Endothelial cell of umbilical vein (primary cell): Measurements from ENCODE around the gene CTR9. TPM values are rescaled to one million over a fixed set of nuclear protein-coding genes. Genes with fewer than 3 reads are reported as not detected.
A peak's percentile ranks its signal among the peaks of the same experiment; 100 is the strongest.

Source experiments
- BruUV-seq: library from RNA; stranded (reverse); fragments of 400-500 nt; replicated peaks from 2 replicates; lab custom pipeline; 2021; lab: Mats Ljungman, UMichigan
- CTCF ChIA-PET: fragments of 300-600, 350-600 bp; sonication (Branson Sonifier 250); formaldehyde crosslinking; loops from one replicate; lab custom pipeline; 2021; ENCODE audit warnings: antibody characterized with exemption, inconsistent platforms; lab: Charles Lee
- POLR2A ChIA-PET: fragments of 300-600, 350-600 bp; sonication (Branson Sonifier 250); formaldehyde crosslinking; loops from one replicate; lab custom pipeline; 2021; ENCODE audit warnings: antibody characterized with exemption, inconsistent platforms; lab: Charles Lee
- DNase-seq: peaks from one replicate; pipeline ENCODE4 v3.0.0-alpha.2; 2011; ENCODE audit warnings: low read depth, low spot score
- FAIRE-seq: peaks from 2 replicates; lab custom pipeline; 2011; peaks lifted over from hg19 to GRCh38; lab: Jason Lieb, UNC
- H2AFZ ChIP-seq: 2 replicates; pipeline ENCODE4 v1.6.0; 2012; ENCODE audit warnings: low read depth, low read length, control low read depth, inconsistent platforms
- H3K27ac ChIP-seq: 2 replicates; pipeline ENCODE4 v1.5.1; 2011; ENCODE audit warnings: low read depth, mild to moderate bottlenecking, control low read depth, low read length, moderate library complexity; ENCODE audit not compliant: insufficient read depth
- H3K27me3 ChIP-seq, 2 experiments: 2 replicates each; pipeline versions ENCODE4 v1.6.0 to v1.6.1; 2011; ENCODE audit warnings: low read length in 2 of 2, mixed read lengths in 1 of 2; ENCODE audit not compliant: control insufficient read depth in 2 of 2, insufficient read depth in 2 of 2
- H3K36me3 ChIP-seq, 2 experiments: 2 replicates in 1 of 2; 3 replicates in 1 of 2; pipeline ENCODE4 v1.5.1; 2011; ENCODE audit warnings: low read length in 2 of 2, mild to moderate bottlenecking in 1 of 2, moderate library complexity in 1 of 2; ENCODE audit not compliant: control insufficient read depth in 2 of 2, insufficient read depth in 2 of 2; ENCODE audit errors: extremely low read depth in 1 of 2
- H3K4me1 ChIP-seq: 3 replicates; pipeline ENCODE4 v1.5.1; 2011; ENCODE audit warnings: mild to moderate bottlenecking, low read length; ENCODE audit not compliant: control insufficient read depth, insufficient read depth; ENCODE audit errors: extremely low read depth
- H3K4me2 ChIP-seq: 2 replicates; pipeline ENCODE4 v1.6.1; 2011; ENCODE audit warnings: low read length, control low read depth, mixed read lengths; ENCODE audit not compliant: insufficient read depth
- H3K4me3 ChIP-seq, 3 experiments: fragments of 200-600 bp in 1 of 3; sonication (generic), shearing (Covaris generic) in 1 of 3; replicated peaks in 1 of 3; 2 replicates each; pipeline ENCODE4 v1.5.1; 2011 to 2016; ENCODE audit warnings: control low read depth in 3 of 3, low read length in 3 of 3, mild to moderate bottlenecking in 2 of 3, inconsistent platforms in 1 of 3, low read depth in 1 of 3, moderate library complexity in 1 of 3; ENCODE audit not compliant: insufficient read depth in 1 of 3
- H3K79me2 ChIP-seq: 2 replicates; pipeline ENCODE4 v1.6.0; 2012; ENCODE audit warnings: low read length, inconsistent platforms; ENCODE audit not compliant: control insufficient read depth, insufficient read depth
- H3K9ac ChIP-seq: replicated peaks from 2 replicates; pipeline ENCODE3; 2011; ENCODE audit warnings: low read length, control low read depth; ENCODE audit not compliant: insufficient read depth; ENCODE audit errors: extremely low read depth
- H3K9me1 ChIP-seq: replicated peaks from 3 replicates; pipeline ENCODE4 v1.6.0; 2011; ENCODE audit warnings: mild to moderate bottlenecking, low read length; ENCODE audit not compliant: control insufficient read depth, insufficient read depth; ENCODE audit errors: extremely low read depth
- H3K9me3 ChIP-seq: replicated peaks from 2 replicates; pipeline ENCODE4 v1.5.1; 2012; ENCODE audit warnings: low read length, inconsistent platforms; ENCODE audit not compliant: control insufficient read depth, insufficient read depth
- H4K20me1 ChIP-seq: replicated peaks from 2 replicates; pipeline ENCODE3; 2011; ENCODE audit warnings: mild to moderate bottlenecking, low read length; ENCODE audit not compliant: control insufficient read depth, insufficient read depth; ENCODE audit errors: extremely low read depth
- EZH2 ChIP-seq: IDR thresholded peaks from 2 replicates; pipeline ENCODE4 v1.6.1; 2012; ENCODE audit warnings: borderline replicate concordance, low read depth, mild to moderate bottlenecking, moderate library complexity, low read length, inconsistent platforms; ENCODE audit not compliant: severe bottlenecking
- FOS ChIP-seq: IDR thresholded peaks from 2 replicates; pipeline ENCODE4 v1.6.1; 2011; ENCODE audit warnings: mild to moderate bottlenecking, low read length, moderate library complexity, borderline replicate concordance; ENCODE audit not compliant: insufficient read depth
- JUN ChIP-seq: IDR thresholded peaks from 2 replicates; pipeline ENCODE4 v1.6.1; 2011; ENCODE audit warnings: borderline replicate concordance, low read depth; ENCODE audit not compliant: insufficient read length, insufficient read depth
- MYC ChIP-seq: IDR thresholded peaks from one replicate; pipeline ENCODE4 v1.6.1; 2011; ENCODE audit warnings: mild to moderate bottlenecking, low read depth, low read length
- POLR2A ChIP-seq: IDR thresholded peaks from 2 replicates; pipeline ENCODE4 v1.6.1; 2012; ENCODE audit warnings: low read depth, mild to moderate bottlenecking, control low read depth, low read length
- POLR2AphosphoS5 ChIP-seq: IDR thresholded peaks from 2 replicates; pipeline ENCODE4 v1.6.1; 2012; ENCODE audit warnings: low read depth, mild to moderate bottlenecking, control low read depth, low read length, moderate library complexity; ENCODE audit not compliant: insufficient read depth
- dilution Hi-C: fragments of 300-500 bp; cut with MboI; formaldehyde crosslinking; loops from one replicate; pipeline ENCODE4 v1.15.0; 2019; ENCODE audit warnings: low sequenced_read_pairs; ENCODE audit not compliant: extremely low pct_ligation_motif_present
- intact Hi-C: fragments of 100-400 bp; cut with micrococcal nuclease; formaldehyde crosslinking; loops from one replicate; pipeline ENCODE4 v1.10.0; 2022
- polyA plus RNA-seq, 4 experiments: library from polyadenylated mRNA; depleted of rRNA in 3 of 4; stranded (reverse) in 3 of 4; unstranded in 1 of 4; fragments of >200 nt; gene quantifications; 2 replicates each; pipeline versions ENCODE4 v1.2.1 to v1.2.3, GENCODE V29; 2011 to 2012; ENCODE audit warnings: missing spikeins in 1 of 4
- total RNA-seq: library from RNA; stranded (reverse); gene quantifications from 2 replicates; pipeline ENCODE4 v1.2.3, GENCODE V29; 2021
- TF ChIP-seq, protein P1 (sequence below): IDR thresholded peaks from 2 replicates; pipeline ENCODE4 v1.6.1; 2011; ENCODE audit not compliant: insufficient read depth, insufficient read length
- TF ChIP-seq, protein P2 (sequence below), 2 donors: IDR thresholded peaks; 1 replicate in 1 of 2; 2 replicates in 1 of 2; pipeline ENCODE4 v1.5.1; 2011; ENCODE audit warnings: low read length in 2 of 2, mild to moderate bottlenecking in 2 of 2, moderate library complexity in 2 of 2, control low read depth in 1 of 2, inconsistent platforms in 1 of 2, low read depth in 1 of 2; ENCODE audit not compliant: insufficient read depth in 1 of 2; ENCODE audit errors: extremely low read depth in 1 of 2

The CTR9 gene
- total and polyA plus RNA-seq, 2 donors (not counting 3 experiments of a cell fraction or from before 2014, with no cell fraction given), result 7.5 to 33.2 TPM

DNA sequence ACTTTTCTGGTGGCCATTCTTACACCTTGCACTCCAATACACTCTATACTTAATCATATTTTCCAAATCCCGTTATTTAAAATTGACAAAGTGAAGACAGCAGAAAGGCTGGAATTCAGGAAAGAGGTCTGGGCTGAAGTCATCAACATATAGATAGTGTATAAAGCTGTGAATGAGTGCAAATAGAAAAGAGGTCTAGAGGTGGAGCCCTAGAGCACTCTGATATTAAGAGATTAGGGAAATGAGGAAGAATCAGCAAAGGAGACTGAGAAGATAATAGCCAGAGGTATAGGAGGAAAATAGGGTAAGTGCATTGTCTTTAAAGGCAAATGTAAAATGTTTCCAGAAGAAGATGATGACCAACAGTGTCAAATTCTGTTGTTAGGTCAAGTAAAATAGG, 7.9 kb downstream of the CTR9 start:
- no peaks in the 10 kb centered on the region for H3K9me1 ChIP-seq
- H3K9me3 ChIP-seq, result no peaks in the 10 kb centered on the region
- ChIA-PET POLR2A (no interaction called here), CTCF (interaction anchor here (1.5 kb wide), 1 partner anchor 11 kb away, joined by 6 read pairs; no protein-coding TSS in a partner anchor)
- DNase-seq (peak; percentile 24), FAIRE-seq (no peak)
- H3K4me1 ChIP-seq, result peaks cover 2% of the 10 kb centered on the region
- intact Hi-C loops (no loop called here), dilution Hi-C loops (no loop called here)
- no peak for TF ChIP-seq EZH2
- no peak for TF ChIP-seq JUN
- TF ChIP-seq MYC, result no peak
- no peak for TF ChIP-seq POLR2A
- TF ChIP-seq, protein P1, sequence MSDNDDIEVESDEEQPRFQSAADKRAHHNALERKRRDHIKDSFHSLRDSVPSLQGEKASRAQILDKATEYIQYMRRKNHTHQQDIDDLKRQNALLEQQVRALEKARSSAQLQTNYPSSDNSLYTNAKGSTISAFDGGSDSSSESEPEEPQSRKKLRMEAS, result no peak
- no peak for TF ChIP-seq FOS
- TF ChIP-seq, protein P2, sequence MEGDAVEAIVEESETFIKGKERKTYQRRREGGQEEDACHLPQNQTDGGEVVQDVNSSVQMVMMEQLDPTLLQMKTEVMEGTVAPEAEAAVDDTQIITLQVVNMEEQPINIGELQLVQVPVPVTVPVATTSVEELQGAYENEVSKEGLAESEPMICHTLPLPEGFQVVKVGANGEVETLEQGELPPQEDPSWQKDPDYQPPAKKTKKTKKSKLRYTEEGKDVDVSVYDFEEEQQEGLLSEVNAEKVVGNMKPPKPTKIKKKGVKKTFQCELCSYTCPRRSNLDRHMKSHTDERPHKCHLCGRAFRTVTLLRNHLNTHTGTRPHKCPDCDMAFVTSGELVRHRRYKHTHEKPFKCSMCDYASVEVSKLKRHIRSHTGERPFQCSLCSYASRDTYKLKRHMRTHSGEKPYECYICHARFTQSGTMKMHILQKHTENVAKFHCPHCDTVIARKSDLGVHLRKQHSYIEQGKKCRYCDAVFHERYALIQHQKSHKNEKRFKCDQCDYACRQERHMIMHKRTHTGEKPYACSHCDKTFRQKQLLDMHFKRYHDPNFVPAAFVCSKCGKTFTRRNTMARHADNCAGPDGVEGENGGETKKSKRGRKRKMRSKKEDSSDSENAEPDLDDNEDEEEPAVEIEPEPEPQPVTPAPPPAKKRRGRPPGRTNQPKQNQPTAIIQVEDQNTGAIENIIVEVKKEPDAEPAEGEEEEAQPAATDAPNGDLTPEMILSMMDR (IDR thresholded peaks at IDR 0.05; ENCODE audit: extremely low read depth in 1 of 2, insufficient read depth in 1 of 2, low read depth in 1 of 2, low read length in 2 of 2), result peak in 1 of 2 donors; percentile 22
- TF ChIP-seq POLR2AphosphoS5, result no peak
- no peak overlapping the region for H2AFZ ChIP-seq
- peaks cover under 1% of the 10 kb centered on the region for H3K79me2 ChIP-seq
- no peak overlapping the region for H3K4me2 ChIP-seq
- H3K36me3 ChIP-seq, result peaks cover 7 to 35% of the 10 kb centered on the region in 2 experiments
- H4K20me1 ChIP-seq, result no peaks in the 10 kb centered on the region
- H3K4me3 ChIP-seq, result no peak overlapping the region
- BruUV-seq, result no TSS peak
- no peak overlapping the region for H3K27ac ChIP-seq
- no peak overlapping the region for H3K9ac ChIP-seq
- H3K27me3 ChIP-seq, result no peaks in the 10 kb centered on the region
